IPS DF 6.9 (cell line): Measurements from ENCODE around the gene WDR27.

ENCODE experiments used
- DNase-seq: peaks from one replicate; pipeline ENCODE4 v3.0.0-alpha.2; 2013; ENCODE audit warnings: low read depth, low spot score
- H3K27ac ChIP-seq: one replicate; pipeline ENCODE4 v1.5.1; 2013; ENCODE audit warnings: low read length, control low read depth
- H3K27me3 ChIP-seq: 2 replicates; pipeline ENCODE4 v1.6.1; 2013; ENCODE audit warnings: mild to moderate bottlenecking, low read length; ENCODE audit not compliant: control insufficient read depth, insufficient read depth
- H3K36me3 ChIP-seq: 2 replicates; pipeline ENCODE4 v1.6.1; 2013; ENCODE audit warnings: low read length; ENCODE audit not compliant: control insufficient read depth, insufficient read depth
- H3K4me1 ChIP-seq: 2 replicates; pipeline ENCODE4 v1.6.1; 2013; ENCODE audit warnings: low read length; ENCODE audit not compliant: control insufficient read depth, insufficient read depth
- H3K4me3 ChIP-seq: 2 replicates; pipeline ENCODE4 v1.5.1; 2013; ENCODE audit warnings: mild to moderate bottlenecking, low read length
- H3K9me3 ChIP-seq: 2 replicates; pipeline ENCODE4 v1.6.1; 2013; ENCODE audit warnings: low read length, inconsistent platforms; ENCODE audit not compliant: control insufficient read depth, insufficient read depth
- WGBS: extraction: QIAGEN DNeasy Blood & Tissue Kit; methylation state at CpG from one replicate; pipeline ENCODE4 v1.1.7; 2013; ENCODE audit warnings: mixed read lengths, missing lambda C conversion rate; ENCODE audit not compliant: insufficient read length, insufficient coverage; 5-methylcytosine and 5-hydroxymethylcytosine counted together

The WDR27 gene

DNA sequence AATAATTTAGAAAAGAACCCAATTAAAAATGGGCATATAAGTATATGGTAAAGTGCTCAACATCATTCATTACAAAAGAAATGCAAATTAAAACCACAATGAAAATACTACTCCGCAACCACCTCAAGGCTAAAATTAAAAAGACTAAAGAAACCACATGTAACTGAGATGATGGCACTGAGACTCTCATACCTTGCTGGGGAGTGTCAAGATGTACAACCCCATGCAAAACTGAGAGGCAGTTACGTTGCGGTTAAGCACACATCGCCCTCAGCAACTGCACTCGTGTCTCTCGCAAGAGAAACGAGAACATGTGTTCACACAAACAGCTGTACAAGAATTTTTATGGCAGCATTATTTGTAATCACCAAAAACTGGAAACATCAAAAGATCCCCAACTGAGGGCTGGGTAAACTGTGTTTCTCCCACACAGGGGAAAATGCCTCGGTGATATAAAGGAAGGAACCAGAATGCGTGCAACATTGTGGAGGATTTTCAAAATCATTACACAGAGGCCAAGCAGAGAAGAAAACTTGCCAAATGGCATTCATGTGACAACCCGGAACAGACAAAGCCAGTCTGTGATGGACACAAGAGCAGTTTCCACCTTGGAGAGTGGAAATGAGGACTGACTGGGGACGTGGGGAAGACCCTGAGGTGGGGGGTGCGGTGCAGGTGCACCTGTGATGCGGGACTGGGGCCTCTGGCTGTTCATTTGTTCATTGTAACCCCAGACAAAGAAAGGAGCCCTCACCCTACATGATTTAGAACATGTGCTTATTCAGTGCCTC, 144.9 kb downstream of the WDR27 start:
- Histone ChIP-seq H3K4me3 (no peak overlapping the region), H3K27me3 (no peaks in the 10 kb centered on the region), H3K9me3 (no peaks in the 10 kb centered on the region), H3K4me1 (0 out of 2 replicates have a peak, but pooled peaks cover 1% of the 10 kb centered on the region), H3K27ac (no peak overlapping the region), H3K36me3 (no peaks in the 10 kb centered on the region)
- DNase-seq, result no peak
- no CpG with 5 or more reads among the region's 13 CpGs for WGBS

DNA sequence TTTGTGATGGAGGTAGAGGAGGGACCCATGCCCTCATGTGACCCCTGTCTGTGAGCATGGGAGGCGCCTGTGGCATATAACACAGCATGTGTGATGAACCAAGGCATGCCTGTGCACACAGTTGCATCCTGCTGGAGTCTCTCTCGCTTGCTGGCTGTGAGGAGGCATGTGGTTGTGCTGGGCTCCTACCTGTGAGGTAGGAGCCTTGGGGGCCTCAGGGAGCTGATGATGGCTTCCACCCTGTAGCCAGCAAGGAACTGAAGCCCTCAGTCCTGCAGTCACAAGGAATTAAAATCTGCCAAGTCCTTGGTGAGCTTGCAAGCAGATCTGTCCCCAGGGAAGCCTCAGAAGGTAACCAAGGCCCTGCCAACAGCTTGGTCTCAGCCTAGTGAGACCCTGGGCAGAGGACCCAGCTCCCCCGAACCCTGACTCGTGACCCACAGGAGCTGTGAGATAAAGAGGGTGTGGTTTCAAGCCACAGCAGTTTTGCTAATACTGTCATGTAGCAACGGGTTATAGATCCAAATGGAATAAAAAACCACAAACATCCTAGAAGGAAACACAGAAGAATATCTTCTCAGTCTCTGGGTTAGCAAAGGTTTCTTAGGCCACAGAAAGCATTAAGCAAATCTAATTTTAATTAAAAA, 145.7 kb downstream of the WDR27 start:
- Histone ChIP-seq H3K27me3 (no peaks in the 10 kb centered on the region), H3K4me1 (peaks cover 1% of the 10 kb centered on the region; the same call in 1 of the 2 replicates), H3K9me3 (no peaks in the 10 kb centered on the region), H3K27ac (no peak overlapping the region), H3K36me3 (no peaks in the 10 kb centered on the region), H3K4me3 (no peak overlapping the region)
- no CpG with 5 or more reads among the region's 5 CpGs for WGBS
- DNase-seq, result no peak

DNA sequence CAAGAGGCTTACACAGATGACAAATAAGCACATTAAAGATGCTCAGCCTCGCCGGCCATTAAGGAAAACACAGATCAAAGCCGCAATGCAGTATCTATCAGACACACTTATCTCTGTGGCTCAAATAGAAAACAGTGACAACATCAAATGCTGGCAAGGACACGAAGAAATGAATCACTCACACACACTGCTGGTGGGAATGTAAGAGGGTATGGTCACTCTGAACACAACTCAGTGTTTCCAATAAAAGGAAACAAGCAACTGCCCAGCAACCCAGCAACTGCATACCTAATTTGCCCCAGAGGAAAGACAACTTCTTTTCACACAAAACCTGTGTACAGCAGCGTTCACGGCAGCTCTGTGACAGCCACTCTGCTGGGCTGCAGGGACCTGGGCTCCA, 155.8 kb downstream of the WDR27 start:
- H3K9me3 ChIP-seq, result 0 out of 2 replicates have a peak, but pooled peaks cover 1% of the 10 kb centered on the region
- H3K27ac ChIP-seq, result no peak overlapping the region
- no CpG with 5 or more reads among the region's 6 CpGs for WGBS
- H3K4me3 ChIP-seq, result no peak overlapping the region
- DNase-seq, result no peak
- H3K4me1 ChIP-seq, result no peaks in the 10 kb centered on the region
- H3K36me3 ChIP-seq, result no peaks in the 10 kb centered on the region
- H3K27me3 ChIP-seq, result no peaks in the 10 kb centered on the region

DNA sequence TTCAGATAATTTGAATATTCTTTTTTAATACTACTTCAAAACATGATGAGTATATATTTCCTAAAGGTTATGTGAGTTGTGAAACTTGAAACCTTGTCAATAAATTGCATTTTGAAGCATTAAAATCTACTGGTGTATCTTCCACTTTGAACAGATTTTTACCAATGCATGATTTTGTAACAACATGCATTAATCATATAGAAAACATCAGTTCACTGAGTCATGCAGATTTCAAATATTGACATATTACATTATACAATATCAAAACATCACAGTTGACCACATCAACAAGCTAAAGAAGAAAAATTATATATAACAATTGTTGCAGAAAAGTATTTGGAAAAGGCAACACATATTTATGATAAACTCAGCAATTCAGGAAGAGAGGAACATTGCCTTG, 158.1 kb downstream of the WDR27 start:
- H3K4me1 ChIP-seq, result no peaks in the 10 kb centered on the region
- H3K27ac ChIP-seq, result no peak overlapping the region
- H3K36me3 ChIP-seq, result no peaks in the 10 kb centered on the region
- H3K4me3 ChIP-seq, result no peak overlapping the region
- no peak for DNase-seq
- no peaks in the 10 kb centered on the region for H3K9me3 ChIP-seq
- no peaks in the 10 kb centered on the region for H3K27me3 ChIP-seq

DNA sequence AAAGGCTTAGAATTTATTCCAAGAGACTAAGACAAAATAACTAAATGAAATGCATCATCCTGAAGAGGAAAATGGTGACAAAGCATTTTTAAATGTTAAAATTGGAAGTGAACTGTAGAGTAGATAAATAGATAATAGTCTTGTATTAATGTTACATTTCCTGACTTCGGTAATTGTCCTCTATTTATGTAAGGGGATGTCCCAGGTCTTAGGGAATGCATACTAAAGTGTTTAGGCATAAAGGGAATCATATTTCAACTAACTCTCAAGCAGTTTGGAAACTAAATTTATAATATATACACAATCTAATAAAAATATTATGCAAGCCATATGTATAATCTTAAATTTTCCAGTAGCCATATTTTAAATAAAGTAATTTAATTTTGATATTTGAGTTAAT, 159.3 kb downstream of the WDR27 start:
- no CpG with 5 or more reads among the region's 1 CpG for WGBS

DNA sequence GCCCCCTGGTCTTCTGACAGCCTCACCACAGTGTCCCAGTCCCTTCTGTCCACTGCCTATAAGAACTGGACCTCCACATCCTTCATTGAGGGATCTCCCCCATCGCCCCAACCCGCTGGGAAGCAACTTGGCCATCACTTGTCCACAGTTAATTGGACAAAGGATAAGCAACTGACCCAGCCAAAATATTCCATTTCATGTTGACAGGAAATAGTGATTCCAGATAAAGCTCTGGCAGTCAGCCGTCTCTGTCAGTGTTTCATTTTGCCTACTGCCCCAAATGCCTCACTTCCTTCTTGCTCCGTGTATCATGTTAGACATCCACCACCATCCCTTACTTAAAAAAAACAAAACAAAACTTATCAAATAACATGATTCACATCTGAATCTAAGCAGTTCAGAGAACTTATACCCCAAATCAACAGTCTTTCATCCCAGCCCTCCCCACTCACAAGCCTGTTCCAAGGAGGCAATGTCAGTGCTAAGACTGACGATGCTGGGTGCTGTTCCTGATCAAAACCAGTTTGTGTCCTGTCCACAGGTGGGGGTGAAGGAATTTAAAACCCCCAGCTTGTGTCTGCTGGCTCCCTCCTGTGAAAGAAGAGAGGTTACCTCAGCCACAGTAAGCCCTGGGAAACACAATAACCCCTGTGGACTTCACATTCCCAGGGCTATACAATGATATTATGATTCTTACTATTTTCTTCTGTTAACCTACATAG, 162.5 kb downstream of the WDR27 start:
- Histone ChIP-seq H3K36me3 (no peaks in the 10 kb centered on the region), H3K27ac (no peak overlapping the region), H3K4me3 (no peak overlapping the region), H3K27me3 (no peaks in the 10 kb centered on the region), H3K9me3 (no peaks in the 10 kb centered on the region), H3K4me1 (no peaks in the 10 kb centered on the region)
- DNase-seq, result no peak
- WGBS, result 100% methylated on average over 1 of the region's 5 CpGs

More for the DNA sequence above, 159.3 kb downstream of the WDR27 start:
- Histone ChIP-seq H3K36me3 (no peaks in the 10 kb centered on the region), H3K4me3 (no peak overlapping the region), H3K27me3 (no peaks in the 10 kb centered on the region), H3K4me1 (no peaks in the 10 kb centered on the region), H3K9me3 (no peaks in the 10 kb centered on the region), H3K27ac (no peak overlapping the region)
- no peak for DNase-seq

DNA sequence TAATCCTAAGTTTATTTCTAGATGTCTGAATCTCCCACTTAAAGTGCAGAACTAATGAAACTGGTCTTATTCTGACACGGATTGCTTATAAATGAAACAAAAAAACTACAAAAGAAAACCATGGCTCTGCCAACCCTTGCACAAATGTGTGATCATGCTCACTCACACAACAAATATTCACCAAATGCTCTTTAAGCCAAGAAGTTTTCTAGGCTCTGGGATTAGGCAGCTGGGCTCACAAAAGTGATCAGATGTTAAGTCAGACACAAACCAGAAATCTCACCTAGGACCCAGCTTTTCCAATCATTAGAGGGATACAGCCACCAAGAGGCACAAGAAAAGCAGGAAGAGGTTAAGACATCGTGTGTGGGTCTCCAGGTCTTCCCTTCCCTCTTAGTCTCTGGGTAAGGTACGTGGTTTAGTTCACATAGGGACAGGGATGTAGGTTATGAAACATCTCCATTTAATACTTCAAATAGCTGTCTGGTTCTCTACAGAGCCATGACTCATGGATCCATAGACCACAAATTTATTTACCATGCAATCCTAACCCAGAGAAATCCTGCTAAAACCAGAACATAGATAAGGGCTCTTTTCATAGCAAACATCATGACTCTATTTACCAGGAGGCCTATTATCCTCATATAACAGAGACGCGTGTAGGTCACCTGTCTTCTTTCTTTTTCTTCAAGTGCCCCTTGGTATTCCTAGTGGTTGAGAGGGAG, 165.2 kb downstream of the WDR27 start:
- Histone ChIP-seq H3K9me3 (no peaks in the 10 kb centered on the region), H3K27me3 (no peaks in the 10 kb centered on the region), H3K4me3 (no peak overlapping the region), H3K27ac (no peak overlapping the region), H3K4me1 (no peaks in the 10 kb centered on the region), H3K36me3 (no peaks in the 10 kb centered on the region)
- no peak for DNase-seq
- no CpG with 5 or more reads among the region's 5 CpGs for WGBS

DNA sequence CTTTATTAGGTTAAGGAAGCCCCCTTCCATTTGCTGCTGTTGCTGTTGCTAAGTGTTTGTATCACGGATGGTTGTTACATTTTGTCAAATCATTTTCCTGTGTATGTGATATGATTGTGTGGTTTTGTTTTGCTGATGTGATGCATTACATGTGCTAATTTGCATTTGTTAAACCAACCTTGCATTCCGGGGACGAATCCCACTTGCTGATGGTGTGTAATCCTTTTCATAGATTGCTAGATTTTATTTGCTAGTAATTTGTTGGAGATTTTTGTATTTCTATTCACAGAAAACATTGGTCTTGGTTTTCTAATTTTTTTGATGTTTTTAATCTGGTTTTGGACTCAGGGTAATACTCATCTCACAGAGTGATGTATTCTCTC, 167.8 kb downstream of the WDR27 start:
- H3K9me3 ChIP-seq, result no peaks in the 10 kb centered on the region
- no peak for DNase-seq
- H3K4me3 ChIP-seq, result no peak overlapping the region
- H3K4me1 ChIP-seq, result no peaks in the 10 kb centered on the region
- no peak overlapping the region for H3K27ac ChIP-seq
- no peaks in the 10 kb centered on the region for H3K36me3 ChIP-seq
- H3K27me3 ChIP-seq, result no peaks in the 10 kb centered on the region
- WGBS, result no CpG with 5 or more reads among the region's 3 CpGs

DNA sequence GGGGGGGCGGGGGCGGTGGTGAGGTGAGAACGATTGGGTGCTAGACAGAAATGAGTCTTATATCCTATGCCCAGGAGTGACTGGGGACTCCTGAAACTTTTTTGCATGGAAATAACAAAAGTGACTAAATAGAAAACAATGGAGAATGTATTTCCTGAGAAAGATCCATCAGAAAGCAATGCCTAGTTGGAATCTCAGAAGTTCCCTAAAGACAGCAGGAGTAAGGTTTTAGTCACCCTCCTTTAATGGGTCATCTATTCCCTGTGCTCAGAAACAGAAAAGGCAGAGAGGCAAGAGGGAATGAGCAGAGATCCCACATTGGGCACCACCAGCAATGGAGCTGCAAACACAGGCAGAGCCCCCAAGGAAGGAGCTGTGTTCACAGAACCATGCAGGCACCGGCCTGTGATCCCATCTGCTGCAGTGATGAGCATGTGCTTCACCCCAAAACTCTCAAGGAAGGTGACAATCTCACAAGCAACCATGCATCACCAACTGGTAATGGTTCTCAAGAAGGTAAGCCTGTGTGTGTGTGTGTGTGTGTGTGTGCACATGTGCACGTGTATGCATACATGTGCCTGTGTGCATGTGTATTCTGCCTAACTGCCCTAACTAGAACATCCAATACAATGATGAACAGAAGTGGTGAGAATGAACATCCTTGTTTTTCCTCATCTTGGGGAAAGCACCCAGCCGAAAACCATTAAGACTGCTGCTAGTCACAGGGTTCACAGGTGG, 168.4 kb downstream of the WDR27 start:
- no peaks in the 10 kb centered on the region for H3K27me3 ChIP-seq
- no CpG with 5 or more reads among the region's 6 CpGs for WGBS
- no peaks in the 10 kb centered on the region for H3K36me3 ChIP-seq
- no peaks in the 10 kb centered on the region for H3K4me1 ChIP-seq
- no peak overlapping the region for H3K4me3 ChIP-seq
- H3K27ac ChIP-seq, result no peak overlapping the region
- no peak for DNase-seq
- H3K9me3 ChIP-seq, result no peaks in the 10 kb centered on the region

DNA sequence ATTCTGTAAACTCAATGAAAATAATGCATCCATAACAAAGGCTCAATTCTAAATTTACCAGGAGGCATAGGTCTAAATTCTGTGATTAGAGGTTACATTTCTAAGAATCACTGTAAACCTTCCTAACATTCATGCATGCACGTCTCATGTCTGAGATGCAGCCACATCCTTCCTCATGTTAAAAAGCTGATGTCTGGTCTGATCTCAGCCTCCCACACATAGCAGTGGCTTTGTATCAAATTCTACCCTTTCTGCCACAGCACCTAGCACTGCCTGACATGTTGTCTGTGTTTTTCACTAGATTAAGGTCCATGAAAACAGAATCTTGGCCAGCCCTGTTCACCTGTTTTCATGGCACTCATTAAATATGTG, 171.1 kb downstream of the WDR27 start:
- no peak for DNase-seq
- Histone ChIP-seq H3K27ac (no peak overlapping the region), H3K4me3 (no peak overlapping the region), H3K9me3 (no peaks in the 10 kb centered on the region), H3K27me3 (no peaks in the 10 kb centered on the region), H3K4me1 (no peaks in the 10 kb centered on the region), H3K36me3 (no peaks in the 10 kb centered on the region)
- no CpG with 5 or more reads among the region's 1 CpG for WGBS
